Measurements from ENCODE around the gene WDCP.
"Not testable (repeated sequence)": the region's sequence is repeated elsewhere in the genome, so short reads cannot be mapped to it uniquely, and the experiment has no call there.

The WDCP gene, protein sequence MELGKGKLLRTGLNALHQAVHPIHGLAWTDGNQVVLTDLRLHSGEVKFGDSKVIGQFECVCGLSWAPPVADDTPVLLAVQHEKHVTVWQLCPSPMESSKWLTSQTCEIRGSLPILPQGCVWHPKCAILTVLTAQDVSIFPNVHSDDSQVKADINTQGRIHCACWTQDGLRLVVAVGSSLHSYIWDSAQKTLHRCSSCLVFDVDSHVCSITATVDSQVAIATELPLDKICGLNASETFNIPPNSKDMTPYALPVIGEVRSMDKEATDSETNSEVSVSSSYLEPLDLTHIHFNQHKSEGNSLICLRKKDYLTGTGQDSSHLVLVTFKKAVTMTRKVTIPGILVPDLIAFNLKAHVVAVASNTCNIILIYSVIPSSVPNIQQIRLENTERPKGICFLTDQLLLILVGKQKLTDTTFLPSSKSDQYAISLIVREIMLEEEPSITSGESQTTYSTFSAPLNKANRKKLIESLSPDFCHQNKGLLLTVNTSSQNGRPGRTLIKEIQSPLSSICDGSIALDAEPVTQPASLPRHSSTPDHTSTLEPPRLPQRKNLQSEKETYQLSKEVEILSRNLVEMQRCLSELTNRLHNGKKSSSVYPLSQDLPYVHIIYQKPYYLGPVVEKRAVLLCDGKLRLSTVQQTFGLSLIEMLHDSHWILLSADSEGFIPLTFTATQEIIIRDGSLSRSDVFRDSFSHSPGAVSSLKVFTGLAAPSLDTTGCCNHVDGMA

DNA sequence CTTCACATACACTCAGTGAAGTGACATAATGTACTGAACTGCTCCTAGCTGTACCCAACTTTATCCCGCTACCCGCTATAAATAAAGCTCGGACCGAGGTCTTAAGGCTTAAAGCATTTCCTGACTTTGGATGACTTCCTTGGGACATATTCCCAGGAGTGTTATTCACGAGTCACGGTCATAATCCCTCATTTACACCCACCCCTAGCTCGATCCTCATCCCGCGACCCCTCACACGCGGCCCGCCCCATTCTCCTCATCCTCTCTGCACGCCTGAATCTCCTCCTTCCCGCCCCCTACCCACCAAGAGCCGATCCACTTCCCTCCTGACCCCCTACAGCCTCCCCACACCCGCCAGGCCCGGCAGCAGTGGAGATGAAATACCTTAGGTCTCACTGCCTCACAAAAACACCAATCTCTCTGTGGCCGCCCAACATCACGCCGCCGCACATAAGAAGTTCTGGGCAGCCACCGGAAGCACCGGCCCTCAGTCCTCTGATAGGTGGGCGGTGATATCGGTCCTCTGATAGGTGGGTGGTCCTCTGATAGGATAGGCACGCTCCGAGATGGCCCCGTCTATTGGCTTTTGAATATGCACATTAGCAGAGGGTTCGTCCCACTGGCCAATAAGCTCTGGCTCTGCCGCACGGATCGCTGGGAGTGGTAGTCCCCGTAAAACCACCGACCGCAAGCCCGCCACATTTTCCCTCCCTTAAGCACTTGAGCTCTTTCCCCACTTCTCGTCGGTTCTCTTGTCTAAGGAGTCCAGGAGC, at the start of gene WDCP:
WDCP (minus strand) TSS at position 462 of the 773 bp plus-strand sequence. CDS start 7,897 bp downstream, outside the sequence.
- Histone ChIP-seq H3K27ac (peak within 1 kb of the TSS; percentile 29 to 88), H3K4me3 (peak within 1 kb of the TSS; percentile 81)
- DNase-seq (ENCODE audit: low spot score): peak; percentile 98
- TF ChIP-seq, protein P1, sequence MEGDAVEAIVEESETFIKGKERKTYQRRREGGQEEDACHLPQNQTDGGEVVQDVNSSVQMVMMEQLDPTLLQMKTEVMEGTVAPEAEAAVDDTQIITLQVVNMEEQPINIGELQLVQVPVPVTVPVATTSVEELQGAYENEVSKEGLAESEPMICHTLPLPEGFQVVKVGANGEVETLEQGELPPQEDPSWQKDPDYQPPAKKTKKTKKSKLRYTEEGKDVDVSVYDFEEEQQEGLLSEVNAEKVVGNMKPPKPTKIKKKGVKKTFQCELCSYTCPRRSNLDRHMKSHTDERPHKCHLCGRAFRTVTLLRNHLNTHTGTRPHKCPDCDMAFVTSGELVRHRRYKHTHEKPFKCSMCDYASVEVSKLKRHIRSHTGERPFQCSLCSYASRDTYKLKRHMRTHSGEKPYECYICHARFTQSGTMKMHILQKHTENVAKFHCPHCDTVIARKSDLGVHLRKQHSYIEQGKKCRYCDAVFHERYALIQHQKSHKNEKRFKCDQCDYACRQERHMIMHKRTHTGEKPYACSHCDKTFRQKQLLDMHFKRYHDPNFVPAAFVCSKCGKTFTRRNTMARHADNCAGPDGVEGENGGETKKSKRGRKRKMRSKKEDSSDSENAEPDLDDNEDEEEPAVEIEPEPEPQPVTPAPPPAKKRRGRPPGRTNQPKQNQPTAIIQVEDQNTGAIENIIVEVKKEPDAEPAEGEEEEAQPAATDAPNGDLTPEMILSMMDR (IDR thresholded peaks at IDR 0.05): no peak

DNA sequence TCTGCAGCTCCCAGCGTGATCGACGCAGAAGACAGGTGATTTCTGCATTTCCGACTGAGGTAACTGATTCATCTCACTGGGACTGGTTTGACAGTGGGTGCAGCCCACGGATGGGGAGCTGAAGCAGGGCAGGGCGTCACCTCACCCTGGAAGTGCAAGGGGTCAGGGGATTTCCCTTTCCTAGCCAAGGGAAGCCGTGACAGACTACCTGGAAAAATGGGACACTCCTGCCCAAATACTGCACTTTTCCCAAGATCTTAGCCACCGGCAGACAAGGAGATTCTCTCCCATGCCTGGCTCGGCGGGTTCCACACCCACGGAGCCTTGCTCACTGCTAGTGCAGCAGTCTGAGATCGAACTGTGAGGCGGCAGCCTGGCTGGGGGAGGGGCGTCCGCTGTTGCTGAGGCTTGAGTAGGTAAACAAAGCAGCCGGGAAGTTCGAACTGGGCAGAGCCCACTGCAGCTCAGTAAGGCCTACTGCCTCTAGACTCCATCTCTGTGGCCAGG, 48.0 kb upstream of the WDCP start:
- H3K4me3 ChIP-seq; H3K27ac ChIP-seq; DNase-seq (ENCODE audit: low spot score): not testable (repeated sequence)

DNA sequence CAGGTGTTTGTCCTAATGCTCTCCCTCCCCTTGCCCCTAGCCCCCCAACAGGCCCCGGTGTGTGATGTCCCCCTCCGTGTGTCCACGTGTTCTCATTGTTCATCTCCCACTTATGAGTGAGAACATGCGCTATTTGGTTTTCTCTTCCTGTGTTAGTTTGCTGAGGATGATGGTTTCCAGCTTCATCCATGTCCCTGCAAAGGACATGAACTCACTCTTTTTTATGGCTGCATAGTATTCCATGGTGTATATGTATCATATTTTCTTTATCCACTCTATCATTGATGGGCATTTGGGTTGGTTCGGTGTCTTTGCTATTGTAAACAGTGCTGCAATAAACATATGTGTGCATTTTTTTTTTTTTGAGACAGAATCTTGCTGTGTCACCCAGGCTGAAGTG, 46.1 kb upstream of the WDCP start:
- H3K27ac ChIP-seq; DNase-seq (ENCODE audit: low spot score); H3K4me3 ChIP-seq: not testable (repeated sequence)

DNA sequence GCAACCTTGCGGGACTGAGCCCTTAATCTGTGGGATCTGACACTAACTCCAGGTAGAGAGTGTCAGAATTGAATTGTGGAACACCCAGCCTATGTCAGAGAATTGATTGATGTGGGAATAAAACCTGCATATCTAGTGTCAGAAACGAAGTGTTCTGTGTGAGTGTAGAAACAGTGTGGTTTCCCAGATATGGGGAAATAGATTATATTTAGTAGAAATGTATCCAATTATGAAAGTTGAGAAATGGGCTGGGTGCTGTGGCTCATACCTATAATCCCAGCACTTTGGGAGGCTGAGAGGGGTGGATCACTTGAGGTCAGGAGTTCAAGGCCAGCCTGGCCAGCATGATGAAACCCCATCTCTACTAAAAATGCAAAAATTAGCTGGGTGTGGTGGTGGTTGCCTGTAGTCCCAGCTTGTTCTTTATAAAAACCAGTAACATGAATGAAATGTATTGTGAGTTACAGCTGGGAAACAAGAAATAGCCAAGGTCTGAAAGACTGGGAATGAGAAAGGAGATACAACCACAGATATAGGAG, 41.7 kb upstream of the WDCP start:
- no peak for DNase-seq (ENCODE audit: low spot score)

DNA sequence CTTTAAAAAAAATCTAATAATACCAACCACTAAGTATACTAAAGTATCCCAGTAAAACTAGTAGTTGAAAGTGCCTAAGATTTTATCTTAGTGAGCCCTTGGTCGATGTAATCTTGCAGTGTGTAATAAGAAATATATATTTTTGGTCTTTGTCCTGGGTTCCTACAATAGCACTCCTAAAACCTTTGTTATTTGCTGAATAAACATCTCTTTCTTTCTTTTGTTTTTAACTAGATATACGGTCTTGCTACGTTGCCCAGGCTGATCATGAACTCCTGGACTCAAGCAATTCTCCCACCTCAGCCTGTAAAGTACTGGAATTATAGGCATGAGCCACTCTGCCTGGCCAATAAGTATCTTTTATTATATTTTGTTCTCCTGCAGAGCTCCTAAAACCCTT, 39.8 kb upstream of the WDCP start:
- TF ChIP-seq, protein P1 (IDR thresholded peaks at IDR 0.05): no peak
- no peak for DNase-seq (ENCODE audit: low spot score)
- Histone ChIP-seq H3K4me3 (no peak overlapping the region), H3K27ac (no peak overlapping the region)

More for the DNA sequence above, 41.7 kb upstream of the WDCP start:
- TF ChIP-seq, protein P1 (IDR thresholded peaks at IDR 0.05): no peak
- Histone ChIP-seq H3K4me3 (no peak overlapping the region), H3K27ac (no peak overlapping the region)

DNA sequence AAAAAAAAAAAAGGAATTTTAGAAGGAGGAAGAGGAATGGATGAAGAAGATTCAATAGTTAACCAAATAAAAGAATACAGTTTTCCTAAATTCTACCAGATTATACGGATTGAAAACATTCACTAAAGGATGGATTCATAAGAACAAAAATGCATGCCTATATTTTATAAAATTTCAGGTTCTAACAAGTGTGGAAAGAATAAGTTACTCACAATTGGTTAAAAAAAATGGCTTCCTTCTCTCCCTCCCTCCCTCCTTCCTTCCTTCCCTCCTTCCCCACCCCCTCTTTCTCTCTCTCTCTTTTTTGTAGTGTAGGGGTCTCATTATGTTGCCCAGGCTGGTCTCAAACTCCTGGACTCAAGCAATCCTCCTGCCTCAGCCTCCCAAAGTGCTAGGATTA, 39.0 kb upstream of the WDCP start:
- Histone ChIP-seq H3K4me3 (no peak overlapping the region), H3K27ac (no peak overlapping the region)
- DNase-seq (ENCODE audit: low spot score): no peak
- TF ChIP-seq, protein P1 (IDR thresholded peaks at IDR 0.05): no peak

DNA sequence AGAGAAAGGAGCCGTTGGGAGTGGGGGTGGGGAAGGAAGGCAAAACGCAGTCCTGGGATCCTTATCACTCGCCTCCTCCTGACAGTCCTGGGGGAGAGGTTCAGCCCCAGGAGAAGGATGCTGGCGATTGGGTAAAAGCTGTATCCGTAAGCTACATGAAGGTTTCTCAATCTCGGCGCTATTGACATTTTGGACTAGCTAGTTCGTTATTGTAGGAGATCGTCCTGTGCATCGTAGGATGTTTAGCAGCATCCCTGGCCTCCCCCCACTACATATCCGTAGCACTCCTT, 38.0 kb upstream of the WDCP start:
- TF ChIP-seq, protein P1 (IDR thresholded peaks at IDR 0.05): no peak
- H3K4me3 ChIP-seq: peak overlapping the region; percentile 81
- no peak for DNase-seq (ENCODE audit: low spot score)

More for the DNA sequence above, 38.0 kb upstream of the WDCP start:
- peak overlapping the region; percentile 81 to 97 for H3K27ac ChIP-seq

Measured in coronary artery (tissue), 2 donors.